ENCODE data around the gene CLIC5. TPM values are rescaled to one million over a fixed set of nuclear protein-coding genes. Genes with fewer than 3 reads are reported as not detected.

CLIC5 gene
- total and polyA plus RNA-seq, 2 donors (not counting 1 experiment from before 2014, with no cell fraction given), result 0.96 to 0.97 TPM

DNA sequence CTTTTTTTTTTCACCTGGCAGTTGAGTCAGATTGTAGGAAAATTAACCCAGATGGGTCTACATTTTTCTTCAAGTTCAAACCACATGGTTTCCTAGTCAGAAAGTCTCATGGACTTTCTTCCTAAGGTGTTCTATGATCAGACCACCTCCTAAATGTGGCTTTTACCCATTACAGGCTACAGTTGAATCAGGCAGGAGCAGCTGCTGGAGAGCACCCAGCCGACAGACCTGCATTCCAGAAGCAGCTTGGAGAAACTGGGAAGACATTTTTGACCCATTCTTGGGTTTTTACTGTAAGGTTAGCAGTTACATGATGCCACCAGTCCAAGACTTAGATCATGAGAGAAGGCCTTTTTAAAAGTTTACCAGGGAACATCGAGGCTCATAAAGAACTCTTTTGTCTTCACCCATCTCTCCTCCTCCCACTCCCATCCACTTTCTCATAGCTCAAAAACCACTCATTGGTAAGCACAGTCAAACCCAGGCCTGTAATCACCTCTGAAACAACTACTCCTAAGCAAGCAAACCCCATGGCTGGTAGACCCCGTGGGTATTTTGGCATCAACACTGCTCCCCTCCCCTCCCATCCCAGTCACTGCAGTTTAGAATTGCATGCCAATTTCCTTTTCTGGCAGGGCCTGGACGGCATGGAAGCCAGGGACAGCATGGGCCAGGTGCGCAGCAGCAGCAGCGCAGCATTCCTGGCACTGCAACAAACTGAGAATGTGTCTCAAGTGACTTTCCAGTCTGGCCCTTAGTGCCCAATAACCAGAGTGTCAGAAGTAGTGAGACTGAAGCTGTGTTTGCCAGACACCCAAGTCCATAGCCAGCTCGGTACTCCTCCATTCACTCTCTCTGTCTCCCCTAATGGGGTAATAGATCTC, 113.7 kb downstream of the CLIC5 start:
- H3K36me3 ChIP-seq (replicated peaks in 1 of 2; ENCODE audit: control extremely low read depth in 1 of 2, control insufficient read depth in 1 of 2, extremely low read depth in 1 of 2, insufficient read depth in 2 of 2, low read length in 1 of 2), result no peaks in the 10 kb centered on the region
- TF ChIP-seq EZH2 (IDR thresholded peaks at IDR 0.05; ENCODE audit: borderline replicate concordance, insufficient read depth, low read depth, low read length, poor library complexity, severe bottlenecking), result no peak
- TF ChIP-seq, protein P1, sequence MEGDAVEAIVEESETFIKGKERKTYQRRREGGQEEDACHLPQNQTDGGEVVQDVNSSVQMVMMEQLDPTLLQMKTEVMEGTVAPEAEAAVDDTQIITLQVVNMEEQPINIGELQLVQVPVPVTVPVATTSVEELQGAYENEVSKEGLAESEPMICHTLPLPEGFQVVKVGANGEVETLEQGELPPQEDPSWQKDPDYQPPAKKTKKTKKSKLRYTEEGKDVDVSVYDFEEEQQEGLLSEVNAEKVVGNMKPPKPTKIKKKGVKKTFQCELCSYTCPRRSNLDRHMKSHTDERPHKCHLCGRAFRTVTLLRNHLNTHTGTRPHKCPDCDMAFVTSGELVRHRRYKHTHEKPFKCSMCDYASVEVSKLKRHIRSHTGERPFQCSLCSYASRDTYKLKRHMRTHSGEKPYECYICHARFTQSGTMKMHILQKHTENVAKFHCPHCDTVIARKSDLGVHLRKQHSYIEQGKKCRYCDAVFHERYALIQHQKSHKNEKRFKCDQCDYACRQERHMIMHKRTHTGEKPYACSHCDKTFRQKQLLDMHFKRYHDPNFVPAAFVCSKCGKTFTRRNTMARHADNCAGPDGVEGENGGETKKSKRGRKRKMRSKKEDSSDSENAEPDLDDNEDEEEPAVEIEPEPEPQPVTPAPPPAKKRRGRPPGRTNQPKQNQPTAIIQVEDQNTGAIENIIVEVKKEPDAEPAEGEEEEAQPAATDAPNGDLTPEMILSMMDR (IDR thresholded peaks at IDR 0.05), result no peak
- no peaks in the 10 kb centered on the region for H4K20me1 ChIP-seq (ENCODE audit: control insufficient read depth, insufficient read depth, low read length, poor library complexity, severe bottlenecking)
- CTCF ChIA-PET, result interaction anchor here (0.7 to 1.2 kb wide), 2 partner anchors 9 to 20 kb away, joined by 3 read pairs; no protein-coding TSS in a partner anchor
- ATAC-seq (ENCODE audit: low read depth) (no peak), DNase-seq (no peak)
- Mint-ChIP-seq H3K4me3 (no peak overlapping the region), H3K27ac (no peak overlapping the region), H3K4me1 (no peaks in the 10 kb centered on the region), H3K27me3 (no peaks in the 10 kb centered on the region), H3K9me3 (ENCODE audit: insufficient read depth) (no peaks in the 10 kb centered on the region)
- 90% methylated on average over 5 of the region's 7 CpGs for WGBS (ENCODE audit: insufficient coverage)
- POLR2A ChIA-PET, result no interaction called here
- no peak overlapping the region for H3K4me2 ChIP-seq (replicated peaks; ENCODE audit: low read depth, low read length, poor library complexity, severe bottlenecking)
- H3K4me3 ChIP-seq (ENCODE audit: control extremely low read depth in 1 of 5, extremely low read depth in 1 of 5, insufficient read depth in 1 of 5, low read depth in 2 of 5, low read length in 4 of 5), result no peak overlapping the region
- H3K27ac ChIP-seq (ENCODE audit: low read length in 2 of 2), result no peak overlapping the region
- H3K9ac ChIP-seq (ENCODE audit: low read length), result no peak overlapping the region
- no peaks in the 10 kb centered on the region for H3K27me3 ChIP-seq (replicated peaks in 1 of 4; ENCODE audit: control extremely low read depth in 1 of 4, control insufficient read depth in 3 of 4, insufficient read depth in 4 of 4, low read length in 3 of 4)
- intact Hi-C loops (cut with micrococcal nuclease), result no loop called here
- no peaks in the 10 kb centered on the region for H3K9me3 ChIP-seq (ENCODE audit: control extremely low read depth in 1 of 3, control insufficient read depth in 2 of 3, insufficient read depth in 1 of 3, low read length in 2 of 3)
- H3K79me2 ChIP-seq (ENCODE audit: control insufficient read depth, insufficient read depth, low read length), result no peaks in the 10 kb centered on the region
- H3K4me1 ChIP-seq (ENCODE audit: control insufficient read depth in 2 of 2, insufficient read depth in 2 of 2, low read length in 2 of 2), result no peaks in the 10 kb centered on the region
- no peak overlapping the region for H2AFZ ChIP-seq (ENCODE audit: insufficient read depth, low read depth, low read length, poor library complexity, severe bottlenecking)

All from B cell (primary cell).